Right cardiac atrium (tissue), 5 donors: ENCODE data around the gene NUTM1. TPM values are rescaled to one million over a fixed set of nuclear protein-coding genes. Genes with fewer than 3 reads are reported as not detected.

Source experiments
- ATAC-seq, 2 donors: fragments of 200-7000 bp; cut with Tn5 transposase; one replicate each; pipeline versions ENCODE4 v1.8.0 to v1.9.1; 2020; ENCODE audit warnings: moderate library complexity in 2 of 2, mild to moderate bottlenecking in 1 of 2
- DNase-seq, 3 donors: peaks; one replicate each; pipeline ENCODE4 v3.0.0-alpha.2; 2020
- H3K27ac ChIP-seq: one replicate; pipeline ENCODE4 v1.5.1; 2013; ENCODE audit warnings: mild to moderate bottlenecking, low read length, control low read depth, moderate library complexity
- H3K27me3 ChIP-seq: one replicate; pipeline ENCODE4 v1.6.1; 2013; ENCODE audit not compliant: control insufficient read depth, insufficient read depth
- H3K4me1 ChIP-seq: one replicate; pipeline ENCODE4 v1.6.1; 2013; ENCODE audit warnings: low read length; ENCODE audit not compliant: control insufficient read depth, insufficient read depth
- H3K4me3 ChIP-seq: one replicate; pipeline ENCODE4 v1.5.1; 2013; ENCODE audit warnings: low read length, control low read depth
- H3K9me3 ChIP-seq: one replicate; pipeline ENCODE4 v1.6.1; 2013; ENCODE audit warnings: low read length; ENCODE audit not compliant: control insufficient read depth
- WGBS: extraction: QIAGEN DNeasy Blood & Tissue Kit; methylation state at CpG from one replicate; pipeline ENCODE4 v1.1.7; 2013; 5-methylcytosine and 5-hydroxymethylcytosine counted together
- intact Hi-C, 4 donors: fragments of 100-400 bp; cut with DNase I; formaldehyde crosslinking; loops; one replicate each; pipeline versions ENCODE4 v1.11.0 to v1.14.0; 2022 to 2023
- polyA plus RNA-seq: library from polyadenylated mRNA; stranded (reverse); fragments of 200-250 nt; gene quantifications from one replicate; pipeline ENCODE4 v1.2.3, GENCODE V29; 2013
- total RNA-seq, 4 donors: library from RNA; stranded (reverse); fragmentation: NEBNext Ultra II Directional; extraction: Animal tissue kit (Norgen Biotek cat#: 25700); gene quantifications; one replicate each; pipeline ENCODE4 v1.2.1, GENCODE V29; 2021
- donor health status: healthy with polysubstance abuse.
- donor health status: DM: no; HTN: yes; CAD: no.
- donor health status: DM: no; HTN: no; CAD: no.
- donor health status: DM: no; HTN: yes; CAD: no; lungs with severe emphysema.
- donor health status: DM: yes; HTN: yes; CAD: no.

Gene NUTM1
- total and polyA plus RNA-seq, 5 donors, result not detected

DNA sequence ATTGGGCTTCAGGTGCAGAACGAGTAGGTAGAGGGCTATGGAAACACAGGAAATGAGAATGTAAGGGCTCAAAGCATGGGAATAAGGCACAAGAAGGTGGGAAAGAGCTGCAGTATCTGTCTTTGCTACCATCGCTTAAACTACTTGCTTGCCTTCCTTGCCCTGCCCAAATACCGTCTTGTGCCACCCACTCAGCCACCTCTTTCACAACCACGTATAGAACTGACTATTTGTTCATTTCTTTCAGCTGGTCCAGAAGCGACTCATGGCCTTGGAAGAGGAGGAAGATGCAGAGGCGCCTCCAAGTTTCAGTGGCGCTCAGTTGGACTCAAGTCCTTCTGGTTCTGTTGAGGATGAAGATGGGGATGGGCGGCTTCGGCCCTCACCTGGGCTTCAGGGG, 12.1 kb downstream of the NUTM1 start:
- no peaks in the 10 kb centered on the region for H3K27me3 ChIP-seq
- 87% methylated on average over 9 of the region's 9 CpGs for WGBS
- ATAC-seq, result no peak
- no peaks in the 10 kb centered on the region for H3K9me3 ChIP-seq
- H3K4me3 ChIP-seq, result no peak overlapping the region
- DNase-seq, result no peak
- H3K27ac ChIP-seq, result no peak overlapping the region
- intact Hi-C loops, result loop anchor here in 1 of 4 donors (10.0 kb wide), 1 partner anchor 230 kb away; the partner anchor contains the start of gene GOLGA8B
- no peaks in the 10 kb centered on the region for H3K4me1 ChIP-seq

DNA sequence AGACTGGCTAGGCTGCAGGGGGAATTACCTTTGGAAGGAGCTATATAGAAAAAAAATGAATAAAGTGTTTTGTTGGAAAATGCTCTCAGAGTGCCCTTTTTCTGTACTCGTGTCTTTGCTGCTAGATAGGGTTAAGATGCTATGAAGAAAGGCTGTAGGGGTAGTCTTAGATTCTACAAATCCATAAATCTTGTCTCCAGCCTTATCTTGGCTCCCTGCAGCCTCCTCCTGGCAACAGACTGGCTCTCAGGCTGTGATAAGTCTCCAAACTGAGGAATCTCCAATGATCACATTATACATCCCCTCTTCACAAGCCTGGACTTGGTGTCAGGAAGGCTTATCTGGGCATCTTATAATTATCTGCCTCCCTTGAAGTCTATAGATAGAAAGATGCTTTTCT, 14.5 kb downstream of the NUTM1 start:
- 89% methylated on average over 1 of the region's 1 CpG for WGBS
- no peak for DNase-seq
- Histone ChIP-seq H3K9me3 (no peaks in the 10 kb centered on the region), H3K27me3 (no peaks in the 10 kb centered on the region), H3K27ac (no peak overlapping the region), H3K4me3 (no peak overlapping the region), H3K4me1 (no peaks in the 10 kb centered on the region)
- intact Hi-C loops, result loop anchor here in 1 of 4 donors (10.0 kb wide), 1 partner anchor 227 kb away; the partner anchor contains the start of gene GOLGA8B
- ATAC-seq, result no peak

DNA sequence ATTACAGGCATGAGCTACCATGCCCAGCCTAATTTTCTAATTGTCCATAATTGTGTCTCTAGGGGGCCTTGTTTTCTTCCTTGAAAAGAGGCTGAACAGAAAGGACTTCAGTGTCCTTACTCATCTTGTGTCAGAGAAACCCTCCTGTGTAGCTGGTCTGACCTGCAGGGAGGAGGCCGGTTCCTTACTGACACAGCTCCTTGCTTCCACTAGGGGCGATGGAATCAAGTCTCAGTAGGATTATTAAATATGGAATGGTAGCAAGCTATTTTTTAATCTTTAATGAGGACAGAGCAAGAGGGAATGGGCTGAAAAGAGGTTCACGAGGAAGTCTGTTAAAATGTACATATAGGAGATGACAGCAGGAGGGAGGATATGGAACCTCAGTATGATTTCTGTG, 15.3 kb downstream of the NUTM1 start:
- DNase-seq, result no peak
- 73% methylated on average over 3 of the region's 3 CpGs for WGBS
- Histone ChIP-seq H3K4me1 (no peaks in the 10 kb centered on the region), H3K9me3 (no peaks in the 10 kb centered on the region), H3K27ac (no peak overlapping the region), H3K27me3 (no peaks in the 10 kb centered on the region), H3K4me3 (no peak overlapping the region)
- ATAC-seq, result no peak
- intact Hi-C loops, result loop anchor here in 1 of 4 donors (10.0 kb wide), 1 partner anchor 226 kb away; the partner anchor contains the start of gene GOLGA8B

DNA sequence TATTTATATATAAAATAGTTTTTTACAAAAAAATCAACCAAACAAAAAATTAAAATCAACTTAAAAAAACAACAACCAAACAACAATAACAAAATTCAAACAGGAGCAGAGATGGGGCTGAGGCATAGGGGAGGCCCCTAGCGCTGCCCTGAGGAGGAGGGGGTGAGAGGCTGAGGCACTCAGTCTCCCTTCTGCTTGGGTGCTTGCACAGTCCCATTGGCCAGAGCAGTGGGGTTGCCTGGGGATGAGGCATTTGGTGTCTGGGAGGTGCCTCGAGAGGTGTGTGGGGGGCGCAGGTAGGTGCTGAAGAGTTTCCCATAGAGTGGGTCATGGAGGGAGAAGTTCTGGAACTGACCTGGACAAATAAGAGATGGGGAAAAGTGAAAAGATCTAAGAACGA, 15.8 kb downstream of the NUTM1 start:
- H3K4me3 ChIP-seq, result no peak overlapping the region
- DNase-seq (no peak), ATAC-seq (no peak)
- intact Hi-C loops, result loop anchor here in 1 of 4 donors (10.0 kb wide), 1 partner anchor 226 kb away; the partner anchor contains the start of gene GOLGA8B
- no peaks in the 10 kb centered on the region for H3K27me3 ChIP-seq
- H3K4me1 ChIP-seq, result no peaks in the 10 kb centered on the region
- no peak overlapping the region for H3K27ac ChIP-seq
- no peaks in the 10 kb centered on the region for H3K9me3 ChIP-seq
- WGBS, result 92% methylated on average over 4 of the region's 4 CpGs

DNA sequence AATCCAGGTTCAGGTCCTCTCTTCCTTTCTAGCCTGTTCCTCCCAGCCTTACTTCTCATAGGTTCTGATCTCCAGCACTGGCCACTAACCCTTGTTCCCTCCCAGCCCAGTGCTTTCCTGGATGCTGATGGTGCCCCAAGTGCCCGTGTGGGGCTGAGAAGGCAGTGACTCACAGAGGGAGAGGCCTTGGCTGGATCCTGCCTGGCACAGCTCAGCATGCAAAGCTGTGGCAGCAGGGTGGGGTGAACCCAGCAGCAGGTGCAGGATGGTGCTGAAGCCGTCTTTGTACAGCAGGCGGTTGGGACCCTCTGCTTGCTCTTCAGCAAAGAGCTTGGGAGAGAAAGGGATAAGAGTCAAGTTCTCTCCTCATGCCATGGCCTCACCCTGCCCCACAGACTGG, 16.3 kb downstream of the NUTM1 start:
- ATAC-seq (no peak), DNase-seq (no peak)
- intact Hi-C loops, result loop anchor here in 1 of 4 donors (10.0 kb wide), 1 partner anchor 225 kb away; the partner anchor contains the start of gene GOLGA8B
- Histone ChIP-seq H3K27me3 (no peaks in the 10 kb centered on the region), H3K4me1 (no peaks in the 10 kb centered on the region), H3K27ac (no peak overlapping the region), H3K9me3 (no peaks in the 10 kb centered on the region), H3K4me3 (no peak overlapping the region)
- 88% methylated on average over 3 of the region's 3 CpGs for WGBS

GRCh38 chr15:34360298-34360697, 17.2 kb downstream of the NUTM1 start:
- H3K4me1 ChIP-seq, result peaks cover 3% of the 10 kb centered on the region
- no peaks in the 10 kb centered on the region for H3K27me3 ChIP-seq
- ATAC-seq (no peak), DNase-seq (no peak)
- H3K27ac ChIP-seq, result no peak overlapping the region
- no peak overlapping the region for H3K4me3 ChIP-seq
- H3K9me3 ChIP-seq, result no peaks in the 10 kb centered on the region
- 89% methylated on average over 1 of the region's 1 CpG for WGBS
- intact Hi-C loops, result loop anchor here in 1 of 4 donors (10.0 kb wide), 1 partner anchor 115 kb away; no protein-coding TSS in a partner anchor

DNA sequence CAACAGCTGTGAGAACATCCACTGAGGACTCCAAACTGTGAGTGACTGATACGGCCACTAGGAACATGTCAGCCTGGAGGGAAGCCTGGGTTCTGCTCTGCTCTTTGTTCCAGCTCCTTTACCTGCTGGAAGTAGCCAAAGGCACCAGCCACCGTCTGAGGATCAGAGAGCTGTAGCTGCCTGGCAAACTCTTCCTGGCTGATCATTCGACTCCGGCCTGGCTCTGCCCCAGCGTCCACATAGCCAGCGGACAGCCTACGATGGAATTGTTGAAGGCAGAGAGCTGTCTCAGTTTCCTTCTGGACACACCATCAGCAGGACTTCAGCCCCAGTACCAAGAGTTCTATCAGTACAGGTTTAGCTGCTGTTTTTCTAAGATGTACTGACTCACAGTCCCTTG, 18.2 kb downstream of the NUTM1 start:
- intact Hi-C loops, result loop anchor here in 1 of 4 donors (10.0 kb wide), 1 partner anchor 116 kb away; no protein-coding TSS in a partner anchor
- Histone ChIP-seq H3K9me3 (no peaks in the 10 kb centered on the region), H3K27me3 (no peaks in the 10 kb centered on the region), H3K27ac (no peak overlapping the region), H3K4me1 (peaks cover 3% of the 10 kb centered on the region), H3K4me3 (no peak overlapping the region)
- DNase-seq (no peak), ATAC-seq (no peak)
- WGBS, result 84% methylated on average over 7 of the region's 7 CpGs

GRCh38 chr15:34362047-34362773, 19.1 kb downstream of the NUTM1 start:
- H3K27ac ChIP-seq, result no peak overlapping the region
- intact Hi-C loops, result loop anchor here in 1 of 4 donors (10.0 kb wide), 1 partner anchor 117 kb away; no protein-coding TSS in a partner anchor
- peaks cover 3% of the 10 kb centered on the region for H3K4me1 ChIP-seq
- H3K9me3 ChIP-seq, result no peaks in the 10 kb centered on the region
- DNase-seq (peak in 1 of 3 donors; percentile 35), ATAC-seq (peak in 1 of 2 donors; percentile 58)
- 80% methylated on average over 10 of the region's 10 CpGs for WGBS
- H3K4me3 ChIP-seq, result no peak overlapping the region
- no peaks in the 10 kb centered on the region for H3K27me3 ChIP-seq

DNA sequence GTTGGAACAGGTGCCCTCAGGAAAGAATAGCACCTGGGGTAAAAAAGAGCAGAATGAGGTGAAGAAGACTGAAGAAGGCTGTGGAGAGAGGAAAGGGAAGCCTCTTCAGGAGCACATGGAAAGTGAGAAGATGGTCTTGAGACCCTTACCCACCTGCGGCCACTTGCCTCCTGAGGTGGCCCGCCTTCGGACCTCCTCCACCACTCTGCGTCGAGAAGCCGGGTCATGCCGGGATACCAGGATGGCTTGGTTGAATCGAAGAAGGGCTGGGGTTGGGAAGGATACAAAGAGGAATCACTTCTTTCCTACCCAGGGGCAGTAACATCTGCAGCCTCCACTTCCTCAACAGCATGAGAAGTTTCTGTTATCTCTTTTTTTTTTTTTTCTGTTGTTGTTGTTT, 20.9 kb downstream of the NUTM1 start:
- DNase-seq, result no peak
- no peak for ATAC-seq
- Histone ChIP-seq H3K9me3 (no peaks in the 10 kb centered on the region), H3K27ac (no peak overlapping the region), H3K4me1 (peaks cover 3% of the 10 kb centered on the region), H3K4me3 (no peak overlapping the region), H3K27me3 (no peaks in the 10 kb centered on the region)
- intact Hi-C loops, result loop anchor here in 1 of 4 donors (10.0 kb wide), 1 partner anchor 119 kb away; no protein-coding TSS in a partner anchor
- WGBS, result 92% methylated on average over 8 of the region's 8 CpGs

DNA sequence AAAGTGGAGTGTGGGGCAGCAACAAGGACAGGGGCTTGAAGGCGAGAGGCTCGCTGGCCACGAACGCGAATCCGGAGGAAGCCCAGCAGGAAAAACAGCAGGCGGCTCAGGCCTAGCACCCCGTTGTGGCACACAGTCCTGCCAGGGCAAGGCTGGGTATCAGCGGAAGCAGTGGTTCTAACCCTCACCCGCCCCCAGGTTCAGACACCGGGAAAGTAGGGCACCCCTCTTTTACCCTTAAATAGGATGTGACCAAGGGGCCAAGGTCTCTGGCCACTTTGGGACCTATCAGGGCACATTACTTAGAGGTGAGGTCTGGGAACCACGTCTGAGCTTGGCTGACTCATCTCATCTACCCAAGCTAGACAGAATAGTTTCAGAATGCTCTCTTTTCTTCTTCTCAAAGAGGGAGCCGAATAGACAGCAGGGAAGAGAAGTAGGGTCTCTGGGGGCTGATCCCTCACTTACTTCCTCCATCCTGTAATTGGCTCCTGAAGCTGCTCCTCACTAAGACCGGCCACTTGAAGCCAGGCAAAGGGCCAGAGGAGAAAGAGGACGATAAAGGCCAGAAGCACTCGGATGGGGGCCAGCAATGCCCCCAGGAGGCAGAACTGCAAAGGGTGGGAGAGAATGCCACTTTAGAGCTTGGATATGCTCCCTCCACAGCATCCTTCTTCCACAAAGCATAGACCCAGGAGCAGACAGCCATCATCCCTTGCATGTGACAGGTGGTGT, 22.1 kb downstream of the NUTM1 start:
- intact Hi-C loops, result loop anchor here in 2 of 4 donors (5.0 to 10.0 kb wide), 2 partner anchors 120 to 123 kb away; no protein-coding TSS in a partner anchor
- DNase-seq (peak in 1 of 3 donors; percentile 68), ATAC-seq (no peak)
- Histone ChIP-seq H3K27me3 (no peaks in the 10 kb centered on the region), H3K4me3 (no peak overlapping the region), H3K9me3 (no peaks in the 10 kb centered on the region), H3K4me1 (peaks cover 3% of the 10 kb centered on the region), H3K27ac (peak overlapping the region; percentile 21)
- WGBS, result 72% methylated on average over 16 of the region's 16 CpGs

GRCh38 chr15:34365836-34366235, 22.7 kb downstream of the NUTM1 start:
- H3K9me3 ChIP-seq, result no peaks in the 10 kb centered on the region
- peaks cover 3% of the 10 kb centered on the region for H3K4me1 ChIP-seq
- ATAC-seq (no peak), DNase-seq (no peak)
- H3K4me3 ChIP-seq, result peak overlapping the region; percentile 54
- intact Hi-C loops, result loop anchor here in 2 of 4 donors (5.0 to 10.0 kb wide), 2 partner anchors 121 to 124 kb away; no protein-coding TSS in a partner anchor
- WGBS, result 32% methylated on average over 5 of the region's 5 CpGs
- peak overlapping the region; percentile 43 for H3K27ac ChIP-seq
- no peaks in the 10 kb centered on the region for H3K27me3 ChIP-seq
